Aorta (tissue), 5 donors: ENCODE measurements around the gene SAC3D1. TPM values are rescaled to one million over a fixed set of nuclear protein-coding genes. Genes with fewer than 3 reads are reported as not detected.

Experiments
- ATAC-seq: fragments of 200-7000 bp; cut with Tn5 transposase; one replicate; pipeline ENCODE4 v1.9.1; 2022; ENCODE audit warnings: moderate library complexity; ENCODE audit not compliant: low FRiP score
- DNase-seq, 2 donors: peaks; one replicate each; pipeline ENCODE4 v3.0.0-alpha.2; 2020
- H3K27ac ChIP-seq, 2 donors: one replicate each; pipeline ENCODE4 v1.5.1; 2013; ENCODE audit warnings: low read length in 2 of 2, mild to moderate bottlenecking in 2 of 2, moderate library complexity in 2 of 2, control low read depth in 1 of 2, inconsistent platforms in 1 of 2, low read depth in 1 of 2
- H3K27me3 ChIP-seq, 2 donors: one replicate each; pipeline ENCODE4 v1.6.1; 2013; ENCODE audit warnings: control low read depth in 1 of 2, low read length in 1 of 2, mild to moderate bottlenecking in 1 of 2, moderate library complexity in 1 of 2; ENCODE audit not compliant: insufficient read depth in 2 of 2, control insufficient read depth in 1 of 2
- H3K36me3 ChIP-seq, 2 donors: one replicate each; pipeline ENCODE4 v1.6.1; 2013; ENCODE audit warnings: control low read depth in 1 of 2, low read length in 1 of 2, mild to moderate bottlenecking in 1 of 2; ENCODE audit not compliant: insufficient read depth in 2 of 2, control insufficient read depth in 1 of 2
- H3K4me1 ChIP-seq, 2 donors: one replicate each; pipeline ENCODE4 v1.6.1; 2013; ENCODE audit warnings: low read length in 2 of 2, control low read depth in 1 of 2, mild to moderate bottlenecking in 1 of 2, moderate library complexity in 1 of 2; ENCODE audit not compliant: insufficient read depth in 2 of 2, control insufficient read depth in 1 of 2
- H3K4me3 ChIP-seq, 2 donors: one replicate each; pipeline ENCODE4 v1.5.1; 2013; ENCODE audit warnings: low read length in 2 of 2, control low read depth in 1 of 2, mild to moderate bottlenecking in 1 of 2
- H3K9me3 ChIP-seq: one replicate; pipeline ENCODE4 v1.6.1; 2013; ENCODE audit warnings: mild to moderate bottlenecking, low read length; ENCODE audit not compliant: control insufficient read depth
- WGBS, 2 donors: extraction: QIAGEN DNeasy Blood & Tissue Kit; methylation state at CpG; one replicate each; pipeline ENCODE4 v1.1.7; 2013; 5-methylcytosine and 5-hydroxymethylcytosine counted together
- intact Hi-C, 2 donors: fragments of 100-400 bp; cut with DNase I; formaldehyde crosslinking; loops; one replicate each; pipeline versions ENCODE4 v1.14.2 to v1.15.0; 2022
- polyA plus RNA-seq, 2 donors: library from polyadenylated mRNA; stranded (reverse); fragments of 200-250 nt; gene quantifications; one replicate each; pipeline ENCODE4 v1.2.3, GENCODE V29; 2013
- total RNA-seq, 2 donors: library from RNA; stranded (reverse); fragmentation: NEBNext Ultra II Directional; extraction: Animal tissue kit (Norgen Biotek cat#: 25700); gene quantifications; one replicate each; pipeline ENCODE4 v1.2.1, GENCODE V29; 2021
- donor health status: healthy with polysubstance abuse.
- donor health status: Bipolar disorder and iron deficiency.
- donor health status: DM: no; HTN: no; CAD: no.
- donor health status: DM: no; HTN: no; CAD: no.
- donor health status: DM: yes; HTN: yes; CAD: no.

Gene SAC3D1
- total and polyA plus RNA-seq, 4 donors = 3.6 to 7.5 (median 5.2) TPM

DNA sequence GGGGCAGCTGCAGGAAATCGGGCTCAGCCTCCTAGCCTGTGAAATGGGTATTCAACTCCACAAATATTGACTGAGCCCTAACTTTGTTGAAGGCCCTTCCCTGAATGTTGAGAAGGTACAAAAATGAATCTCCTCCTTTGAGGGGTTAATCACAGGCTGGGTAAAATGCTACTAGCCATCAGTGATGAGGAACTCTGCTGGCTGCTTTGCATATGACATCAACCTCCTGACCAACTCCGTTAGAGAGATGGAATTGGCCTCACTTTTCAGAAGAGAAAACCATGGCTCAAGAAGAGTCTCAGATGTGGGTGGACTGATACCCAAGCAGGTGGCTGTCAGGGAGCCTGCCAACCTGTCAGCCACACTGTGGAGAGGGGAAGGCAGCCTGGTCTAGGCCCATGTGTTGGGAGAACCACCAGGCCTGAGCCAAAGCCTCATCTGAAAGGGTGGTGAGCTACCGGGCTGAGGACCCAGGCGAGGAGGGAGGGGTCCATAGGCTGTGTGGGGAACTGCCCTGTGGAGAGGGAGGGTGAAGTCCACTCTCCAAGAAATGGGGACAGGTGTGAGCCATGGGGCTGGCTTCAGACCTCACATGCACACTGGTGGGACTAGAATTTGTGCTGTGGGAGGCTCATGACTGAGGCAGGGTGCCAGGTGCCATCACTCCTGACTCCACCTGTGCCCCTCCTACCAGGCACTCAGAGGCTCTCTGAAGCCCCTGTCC, 31.1 kb downstream of the SAC3D1 start:
- no peaks in the 10 kb centered on the region for H3K9me3 ChIP-seq
- H3K36me3 ChIP-seq = no peaks in the 10 kb centered on the region
- no peaks in the 10 kb centered on the region for H3K27me3 ChIP-seq
- 62 to 66% methylated on average over 4 of the region's 4 CpGs for WGBS, 2 donors
- DNase-seq (no peak), ATAC-seq (no peak)
- no peaks in the 10 kb centered on the region for H3K4me1 ChIP-seq
- H3K27ac ChIP-seq = no peak overlapping the region
- intact Hi-C loops = no loop called here
- H3K4me3 ChIP-seq = no peak overlapping the region

- H3K4me1 ChIP-seq = no peaks in the 10 kb centered on the region
- H3K27ac ChIP-seq = no peak overlapping the region
- H3K4me3 ChIP-seq = no peak overlapping the region
- DNase-seq (no peak), ATAC-seq (no peak)
- H3K9me3 ChIP-seq = no peaks in the 10 kb centered on the region
- H3K36me3 ChIP-seq = no peaks in the 10 kb centered on the region
- intact Hi-C loops = no loop called here
- WGBS, 2 donors = 56 to 71% methylated on average over 1 of the region's 1 CpG
- no peaks in the 10 kb centered on the region for H3K27me3 ChIP-seq
Observed at GRCh38 chr11:65072631-65072966, 31.6 kb downstream of the SAC3D1 start.

DNA sequence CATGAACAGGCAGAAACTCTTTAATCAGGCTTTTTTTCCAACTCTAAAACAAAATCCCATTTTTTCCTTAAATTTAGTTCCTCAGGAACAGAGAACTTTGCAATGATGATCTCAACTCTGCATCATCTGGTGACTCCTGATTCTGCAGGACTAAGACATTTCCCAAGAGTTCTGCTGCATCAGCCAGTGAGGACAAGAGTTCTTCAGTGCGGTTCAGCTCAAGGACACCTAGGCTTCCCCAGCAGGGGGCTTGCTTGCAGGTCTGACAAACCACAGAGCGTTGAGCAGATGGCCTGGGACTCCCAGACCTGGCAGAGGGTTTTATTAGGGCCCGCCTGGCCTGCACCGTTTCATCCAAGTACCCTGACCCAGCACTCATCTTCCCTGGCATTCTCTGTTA, 36.4 kb downstream of the SAC3D1 start:
- 80 to 85% methylated on average over 4 of the region's 4 CpGs for WGBS, 2 donors
- H3K4me1 ChIP-seq = no peaks in the 10 kb centered on the region
- DNase-seq = no peak
- H3K4me3 ChIP-seq = no peak overlapping the region
- ATAC-seq = no peak
- no peaks in the 10 kb centered on the region for H3K9me3 ChIP-seq
- no peaks in the 10 kb centered on the region for H3K36me3 ChIP-seq
- no peaks in the 10 kb centered on the region for H3K27me3 ChIP-seq
- no peak overlapping the region for H3K27ac ChIP-seq
- intact Hi-C loops = no loop called here

GRCh38 chr11:65078151-65078550, 37.1 kb downstream of the SAC3D1 start:
- peak; percentile 15 for ATAC-seq
- intact Hi-C loops = no loop called here
- WGBS, 2 donors = 62 to 67% methylated on average over 3 of the region's 3 CpGs

GRCh38 chr11:65078786-65079342, 37.9 kb downstream of the SAC3D1 start:
- Histone ChIP-seq H3K36me3 (no peaks in the 10 kb centered on the region), H3K4me1 (no peaks in the 10 kb centered on the region), H3K27ac (no peak overlapping the region), H3K27me3 (no peaks in the 10 kb centered on the region), H3K4me3 (no peak overlapping the region), H3K9me3 (no peaks in the 10 kb centered on the region)
- 90 to 95% methylated on average over 9 of the region's 9 CpGs for WGBS, 2 donors
- intact Hi-C loops = no loop called here
- ATAC-seq = no peak
- no peak for DNase-seq

More at GRCh38 chr11:65078151-65078550, 37.1 kb downstream of the SAC3D1 start:
- Histone ChIP-seq H3K27me3 (no peaks in the 10 kb centered on the region), H3K27ac (no peak overlapping the region), H3K4me3 (no peak overlapping the region), H3K4me1 (no peaks in the 10 kb centered on the region), H3K36me3 (no peaks in the 10 kb centered on the region), H3K9me3 (no peaks in the 10 kb centered on the region)
- no peak for DNase-seq

DNA sequence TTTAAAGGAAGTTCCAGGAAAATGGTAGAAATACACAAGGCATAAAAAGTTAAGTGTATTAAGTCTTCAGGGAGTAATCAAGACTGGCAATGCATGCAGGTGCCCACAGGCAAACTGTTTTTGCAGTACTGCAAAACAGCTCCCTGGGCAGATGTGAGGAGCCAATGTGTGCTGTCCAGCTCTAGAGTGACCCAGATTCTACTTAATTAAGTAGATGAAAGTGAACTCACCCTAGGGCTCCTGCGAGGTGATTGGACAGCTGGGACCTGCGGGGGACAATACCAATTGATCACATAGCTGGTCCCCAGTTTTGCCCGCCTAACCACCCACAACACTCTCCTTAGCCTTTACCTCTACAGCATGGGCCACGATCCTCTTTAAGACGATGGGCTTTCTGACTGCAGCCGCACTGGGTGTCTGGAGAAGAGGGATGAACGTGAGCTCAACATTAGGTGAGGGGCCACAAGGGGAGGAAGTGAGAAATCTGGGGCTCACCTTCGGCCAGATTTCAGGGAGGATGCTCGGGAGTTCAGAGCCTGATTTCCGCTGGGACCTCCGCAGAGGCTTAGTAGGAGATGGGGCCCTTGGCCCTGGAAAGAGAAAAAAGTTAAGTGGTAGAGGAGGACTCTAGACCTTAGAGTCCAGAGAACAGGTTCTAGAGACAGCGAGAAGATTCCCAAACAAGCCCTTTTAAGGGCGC, 42.3 kb downstream of the SAC3D1 start:
- H3K4me1 ChIP-seq = no peaks in the 10 kb centered on the region
- 3 to 4% methylated on average over 13 of the region's 13 CpGs for WGBS, 2 donors
- no peaks in the 10 kb centered on the region for H3K27me3 ChIP-seq
- no peak overlapping the region for H3K27ac ChIP-seq
- ATAC-seq (no peak), DNase-seq (no peak)
- H3K9me3 ChIP-seq = no peaks in the 10 kb centered on the region
- no peaks in the 10 kb centered on the region for H3K36me3 ChIP-seq
- peak overlapping the region in 1 of 2 donors; percentile 14 for H3K4me3 ChIP-seq
- intact Hi-C loops = loop anchor here (5.0 to 10.0 kb wide), 2 partner anchors 39 to 58 kb away; partner anchors contain the start of genes FAU (in 1 of the 2), MRPL49 (in 1 of the 2) and SNX15 (in 1 of the 2)

GRCh38 chr11:65083834-65084597, 43.0 kb downstream of the SAC3D1 start, which contains the start of the genes CDCA5 and ZFPL1:
Gene CDCA5 (minus strand): TSS chr11:65084040. CDS start chr11:65083978, 62 bp downstream.
Gene ZFPL1 (plus strand): TSS chr11:65084222. CDS start chr11:65084699, 477 bp downstream.
- intact Hi-C loops = loop anchor here (5.0 to 10.0 kb wide), 2 partner anchors 38 to 59 kb away; partner anchors contain the start of genes FAU (in 1 of the 2), MRPL49 (in 1 of the 2) and SNX15 (in 1 of the 2)
- Histone ChIP-seq H3K27me3 (no peaks in the 10 kb centered on the region), H3K36me3 (no peaks in the 10 kb centered on the region), H3K9me3 (no peaks in the 10 kb centered on the region), H3K4me3 (peak within 1 kb of the TSS; percentile 79 to 83), H3K27ac (peak within 1 kb of the TSS; percentile 17 to 35), H3K4me1 (no peaks in the 10 kb centered on the region)
- DNase-seq (peak; percentile 97 to 98), ATAC-seq (peak; percentile 98)
- WGBS, 2 donors = 0 to 1% methylated on average over 72 to 79 of the region's 79 CpGs
